Stimulated activated CD4-positive, alpha-beta T cell treated with anti-CD3 and anti-CD28 coated beads, Interleukin-1b, Interleukin-23, amount 100 ng/mL, for 48 hours (primary cell): Measurements from ENCODE around the gene ABCA2.
A peak's percentile ranks its signal among the peaks of the same experiment; 100 is the strongest.

Experiments used
- DNase-seq: peaks from one replicate; pipeline ENCODE4 v3.0.0-alpha.2; 2020

ABCA2 gene

GRCh38 chr9:136994888-136995230, 33.2 kb downstream of the ABCA2 start:
- DNase-seq: no peak

- no peak for DNase-seq
Observed at GRCh38 chr9:136994180-136994887, 33.7 kb downstream of the ABCA2 start.

GRCh38 chr9:136992819-136993369, 35.1 kb downstream of the ABCA2 start:
- DNase-seq: no peak

- peak; percentile 93 for DNase-seq
Observed at GRCh38 chr9:136991993-136992818, 35.8 kb downstream of the ABCA2 start, which contains the start of gene PAXX. Gene PAXX, plus strand, starts transcription at chr9:136992422. Its CDS starts 22 bp downstream, at chr9:136992444.

GRCh38 chr9:136990242-136990911, 37.7 kb downstream of the ABCA2 start:
- no peak for DNase-seq

- DNase-seq: no peak
Observed at GRCh38 chr9:136988872-136989271, 39.2 kb downstream of the ABCA2 start.

- no peak for DNase-seq
Observed at GRCh38 chr9:136985853-136986252, 42.2 kb downstream of the ABCA2 start.

GRCh38 chr9:136985027-136985602, 42.9 kb downstream of the ABCA2 start:
- DNase-seq: no peak

GRCh38 chr9:136984464-136985026, 43.5 kb downstream of the ABCA2 start:
- DNase-seq: no peak

GRCh38 chr9:136983656-136984314, 44.3 kb downstream of the ABCA2 start:
- DNase-seq: no peak

GRCh38 chr9:136983167-136983566, 44.9 kb downstream of the ABCA2 start:
- DNase-seq: no peak

GRCh38 chr9:136982232-136983051, 45.6 kb downstream of the ABCA2 start, which contains the start of gene LCNL1:
Gene LCNL1, plus strand, starts transcription at chr9:136982993. Its CDS starts 594 bp downstream, at chr9:136983587.
- no peak for DNase-seq

GRCh38 chr9:136981588-136982231, 46.3 kb downstream of the ABCA2 start:
- no peak for DNase-seq

- no peak for DNase-seq
Observed at GRCh38 chr9:136980669-136981478, 47.2 kb downstream of the ABCA2 start.

- no peak for DNase-seq
Observed at GRCh38 chr9:136979769-136980587, 48.1 kb downstream of the ABCA2 start.

GRCh38 chr9:136978865-136979544, 49.0 kb downstream of the ABCA2 start:
- DNase-seq: no peak

GRCh38 chr9:136978073-136978864, 49.8 kb downstream of the ABCA2 start:
- DNase-seq: peak; percentile 73
